Endothelial cell of umbilical vein (primary cell): Measurements from ENCODE around the gene FRMD5. TPM values are rescaled to one million over a fixed set of nuclear protein-coding genes. Genes with fewer than 3 reads are reported as not detected.

Experiments
- BruUV-seq: library from RNA; stranded (reverse); fragments of 400-500 nt; replicated peaks from 2 replicates; lab custom pipeline; 2021; lab: Mats Ljungman, UMichigan
- CTCF ChIA-PET: fragments of 300-600, 350-600 bp; sonication (Branson Sonifier 250); formaldehyde crosslinking; loops from one replicate; lab custom pipeline; 2021; ENCODE audit warnings: antibody characterized with exemption, inconsistent platforms; lab: Charles Lee
- POLR2A ChIA-PET: fragments of 300-600, 350-600 bp; sonication (Branson Sonifier 250); formaldehyde crosslinking; loops from one replicate; lab custom pipeline; 2021; ENCODE audit warnings: antibody characterized with exemption, inconsistent platforms; lab: Charles Lee
- DNase-seq: peaks from one replicate; pipeline ENCODE4 v3.0.0-alpha.2; 2011; ENCODE audit warnings: low read depth, low spot score
- FAIRE-seq: peaks from 2 replicates; lab custom pipeline; 2011; peaks lifted over from hg19 to GRCh38; lab: Jason Lieb, UNC
- H2AFZ ChIP-seq: 2 replicates; pipeline ENCODE4 v1.6.0; 2012; ENCODE audit warnings: low read depth, low read length, control low read depth, inconsistent platforms
- H3K27ac ChIP-seq: 2 replicates; pipeline ENCODE4 v1.5.1; 2011; ENCODE audit warnings: low read depth, mild to moderate bottlenecking, control low read depth, low read length, moderate library complexity; ENCODE audit not compliant: insufficient read depth
- H3K27me3 ChIP-seq, 2 experiments: 2 replicates each; pipeline versions ENCODE4 v1.6.0 to v1.6.1; 2011; ENCODE audit warnings: low read length in 2 of 2, mixed read lengths in 1 of 2; ENCODE audit not compliant: control insufficient read depth in 2 of 2, insufficient read depth in 2 of 2
- H3K36me3 ChIP-seq, 2 experiments: 2 replicates in 1 of 2; 3 replicates in 1 of 2; pipeline ENCODE4 v1.5.1; 2011; ENCODE audit warnings: low read length in 2 of 2, mild to moderate bottlenecking in 1 of 2, moderate library complexity in 1 of 2; ENCODE audit not compliant: control insufficient read depth in 2 of 2, insufficient read depth in 2 of 2; ENCODE audit errors: extremely low read depth in 1 of 2
- H3K4me1 ChIP-seq: 3 replicates; pipeline ENCODE4 v1.5.1; 2011; ENCODE audit warnings: mild to moderate bottlenecking, low read length; ENCODE audit not compliant: control insufficient read depth, insufficient read depth; ENCODE audit errors: extremely low read depth
- H3K4me2 ChIP-seq: 2 replicates; pipeline ENCODE4 v1.6.1; 2011; ENCODE audit warnings: low read length, control low read depth, mixed read lengths; ENCODE audit not compliant: insufficient read depth
- H3K4me3 ChIP-seq, 3 experiments: fragments of 200-600 bp in 1 of 3; sonication (generic), shearing (Covaris generic) in 1 of 3; replicated peaks in 1 of 3; 2 replicates each; pipeline ENCODE4 v1.5.1; 2011 to 2016; ENCODE audit warnings: control low read depth in 3 of 3, low read length in 3 of 3, mild to moderate bottlenecking in 2 of 3, inconsistent platforms in 1 of 3, low read depth in 1 of 3, moderate library complexity in 1 of 3; ENCODE audit not compliant: insufficient read depth in 1 of 3
- H3K79me2 ChIP-seq: 2 replicates; pipeline ENCODE4 v1.6.0; 2012; ENCODE audit warnings: low read length, inconsistent platforms; ENCODE audit not compliant: control insufficient read depth, insufficient read depth
- H3K9ac ChIP-seq: replicated peaks from 2 replicates; pipeline ENCODE3; 2011; ENCODE audit warnings: low read length, control low read depth; ENCODE audit not compliant: insufficient read depth; ENCODE audit errors: extremely low read depth
- H3K9me1 ChIP-seq: replicated peaks from 3 replicates; pipeline ENCODE4 v1.6.0; 2011; ENCODE audit warnings: mild to moderate bottlenecking, low read length; ENCODE audit not compliant: control insufficient read depth, insufficient read depth; ENCODE audit errors: extremely low read depth
- H3K9me3 ChIP-seq: replicated peaks from 2 replicates; pipeline ENCODE4 v1.5.1; 2012; ENCODE audit warnings: low read length, inconsistent platforms; ENCODE audit not compliant: control insufficient read depth, insufficient read depth
- H4K20me1 ChIP-seq: replicated peaks from 2 replicates; pipeline ENCODE3; 2011; ENCODE audit warnings: mild to moderate bottlenecking, low read length; ENCODE audit not compliant: control insufficient read depth, insufficient read depth; ENCODE audit errors: extremely low read depth
- CTCF ChIP-seq, 2 donors: IDR thresholded peaks; 1 replicate in 1 of 2; 2 replicates in 1 of 2; pipeline ENCODE4 v1.5.1; 2011; ENCODE audit warnings: low read length in 2 of 2, mild to moderate bottlenecking in 2 of 2, moderate library complexity in 2 of 2, control low read depth in 1 of 2, inconsistent platforms in 1 of 2, low read depth in 1 of 2; ENCODE audit not compliant: insufficient read depth in 1 of 2; ENCODE audit errors: extremely low read depth in 1 of 2
- EZH2 ChIP-seq: IDR thresholded peaks from 2 replicates; pipeline ENCODE4 v1.6.1; 2012; ENCODE audit warnings: borderline replicate concordance, low read depth, mild to moderate bottlenecking, moderate library complexity, low read length, inconsistent platforms; ENCODE audit not compliant: severe bottlenecking
- FOS ChIP-seq: IDR thresholded peaks from 2 replicates; pipeline ENCODE4 v1.6.1; 2011; ENCODE audit warnings: mild to moderate bottlenecking, low read length, moderate library complexity, borderline replicate concordance; ENCODE audit not compliant: insufficient read depth
- GATA2 ChIP-seq: IDR thresholded peaks from 2 replicates; pipeline ENCODE4 v1.7.0; 2011; ENCODE audit warnings: low read depth, mild to moderate bottlenecking, moderate library complexity, mixed read lengths, low read length; ENCODE audit not compliant: insufficient read length, insufficient read depth
- JUN ChIP-seq: IDR thresholded peaks from 2 replicates; pipeline ENCODE4 v1.6.1; 2011; ENCODE audit warnings: borderline replicate concordance, low read depth; ENCODE audit not compliant: insufficient read length, insufficient read depth
- MAX ChIP-seq: IDR thresholded peaks from 2 replicates; pipeline ENCODE4 v1.6.1; 2011; ENCODE audit not compliant: insufficient read depth, insufficient read length
- MYC ChIP-seq: IDR thresholded peaks from one replicate; pipeline ENCODE4 v1.6.1; 2011; ENCODE audit warnings: mild to moderate bottlenecking, low read depth, low read length
- POLR2A ChIP-seq: IDR thresholded peaks from 2 replicates; pipeline ENCODE4 v1.6.1; 2012; ENCODE audit warnings: low read depth, mild to moderate bottlenecking, control low read depth, low read length
- POLR2AphosphoS5 ChIP-seq: IDR thresholded peaks from 2 replicates; pipeline ENCODE4 v1.6.1; 2012; ENCODE audit warnings: low read depth, mild to moderate bottlenecking, control low read depth, low read length, moderate library complexity; ENCODE audit not compliant: insufficient read depth
- dilution Hi-C: fragments of 300-500 bp; cut with MboI; formaldehyde crosslinking; loops from one replicate; pipeline ENCODE4 v1.15.0; 2019; ENCODE audit warnings: low sequenced_read_pairs; ENCODE audit not compliant: extremely low pct_ligation_motif_present
- intact Hi-C: fragments of 100-400 bp; cut with micrococcal nuclease; formaldehyde crosslinking; loops from one replicate; pipeline ENCODE4 v1.10.0; 2022
- polyA plus RNA-seq, 4 experiments: library from polyadenylated mRNA; depleted of rRNA in 3 of 4; stranded (reverse) in 3 of 4; unstranded in 1 of 4; fragments of >200 nt; gene quantifications; 2 replicates each; pipeline versions ENCODE4 v1.2.1 to v1.2.3, GENCODE V29; 2011 to 2012; ENCODE audit warnings: missing spikeins in 1 of 4
- total RNA-seq: library from RNA; stranded (reverse); gene quantifications from 2 replicates; pipeline ENCODE4 v1.2.3, GENCODE V29; 2021

FRMD5 gene
- total and polyA plus RNA-seq, 2 donors (not counting 3 experiments of a cell fraction or from before 2014, with no cell fraction given), result 16.7 to 20.2 TPM

- intact Hi-C loops, result loop anchor here (5.0 kb wide), 2 partner anchors 108 to 133 kb away; no protein-coding TSS in a partner anchor
- no peaks in the 10 kb centered on the region for H3K9me1 ChIP-seq
- DNase-seq (no peak), FAIRE-seq (no peak)
- CTCF ChIA-PET, result interaction anchor here (1.1 to 2.4 kb wide), 3 partner anchors 18 to 123 kb away, joined by 3 to 6 read pairs (median 5); no protein-coding TSS in a partner anchor
- no peaks in the 10 kb centered on the region for H3K9me3 ChIP-seq
- H4K20me1 ChIP-seq, result no peaks in the 10 kb centered on the region
- POLR2A ChIA-PET, result no interaction called here
- H3K4me3 ChIP-seq, result no peak overlapping the region
- H3K4me2 ChIP-seq, result no peak overlapping the region
- no peaks in the 10 kb centered on the region for H3K36me3 ChIP-seq
- peaks cover 59% of the 10 kb centered on the region for H3K4me1 ChIP-seq
- no TSS peak for BruUV-seq
- no peak overlapping the region for H3K27ac ChIP-seq
- dilution Hi-C loops, result no loop called here
- no peak overlapping the region for H3K9ac ChIP-seq
- H3K79me2 ChIP-seq, result peaks cover 2% of the 10 kb centered on the region
- no peak overlapping the region for H2AFZ ChIP-seq
- no peaks in the 10 kb centered on the region for H3K27me3 ChIP-seq
- TF ChIP-seq POLR2A, result no peak
- TF ChIP-seq GATA2, result peak; percentile 51
- no peak for TF ChIP-seq POLR2AphosphoS5
These were observed 110.3 kb downstream of the FRMD5 start for GRCh38 chr15:44084770-44085169.

- H3K36me3 ChIP-seq, result no peaks in the 10 kb centered on the region
- POLR2A ChIA-PET, result no interaction called here
These were observed 110.9 kb downstream of the FRMD5 start for GRCh38 chr15:44084171-44084570.

More at GRCh38 chr15:44084171-44084570, 110.9 kb downstream of the FRMD5 start:
- no TSS peak for BruUV-seq
- Histone ChIP-seq H3K4me1 (peaks cover 59% of the 10 kb centered on the region), H3K9me1 (no peaks in the 10 kb centered on the region), H3K4me3 (no peak overlapping the region), H4K20me1 (no peaks in the 10 kb centered on the region), H3K27me3 (no peaks in the 10 kb centered on the region), H3K4me2 (peak overlapping the region; percentile 17), H3K27ac (peak overlapping the region; percentile 24), H3K79me2 (peaks cover 2% of the 10 kb centered on the region), H2AFZ (no peak overlapping the region), H3K9me3 (no peaks in the 10 kb centered on the region), H3K9ac (no peak overlapping the region)
- DNase-seq (peak; percentile 58), FAIRE-seq (no peak)
- dilution Hi-C loops (no loop called here), intact Hi-C loops (loop anchor here (5.0 kb wide), 2 partner anchors 108 to 133 kb away; no protein-coding TSS in a partner anchor)
- CTCF ChIA-PET, result interaction anchor here (1.0 to 2.4 kb wide), 5 partner anchors 14 to 124 kb away, joined by 3 to 6 read pairs (median 3); no protein-coding TSS in a partner anchor
- TF ChIP-seq FOS (no peak), GATA2 (no peak), EZH2 (no peak), MAX (no peak), JUN (no peak), POLR2A (no peak), MYC (no peak), CTCF (IDR thresholded peaks at IDR 0.05; ENCODE audit: extremely low read depth in 1 of 2, insufficient read depth in 1 of 2, low read depth in 1 of 2, low read length in 2 of 2) (no peak), POLR2AphosphoS5 (no peak)
